CD8-positive, alpha-beta memory T cell (primary cell): Measurements from ENCODE around the gene GNAL. TPM values are rescaled to one million over a fixed set of nuclear protein-coding genes. Genes with fewer than 3 reads are reported as not detected.

Experiments
- CTCF ChIA-PET: fragments of 350-600 bp; sonication (Branson Sonifier 250); formaldehyde crosslinking; loops from one replicate; lab custom pipeline; 2021; ENCODE audit warnings: antibody characterized with exemption; lab: Charles Lee
- POLR2A ChIA-PET: fragments of 350-600 bp; sonication (Branson Sonifier 250); formaldehyde crosslinking; loops from one replicate; lab custom pipeline; 2021; ENCODE audit warnings: antibody characterized with exemption; lab: Charles Lee
- DNase-seq, 5 donors: peaks; one replicate each; pipeline versions ENCODE4 v3.0.0 to v3.0.0-alpha.2; 2020 to 2022; ENCODE audit warnings: mixed read lengths in 1 of 5
- H3K27ac ChIP-seq: one replicate; pipeline ENCODE4 v1.7.0; 2013; ENCODE audit warnings: low read depth, mild to moderate bottlenecking, low read length, moderate library complexity
- H3K27me3 ChIP-seq: 2 replicates; pipeline ENCODE4 v1.7.0; 2013; ENCODE audit warnings: low read length, mild to moderate bottlenecking; ENCODE audit not compliant: insufficient read depth, poor library complexity, severe bottlenecking
- H3K36me3 ChIP-seq: 2 replicates; pipeline ENCODE4 v1.7.0; 2013; ENCODE audit warnings: mild to moderate bottlenecking, low read length, moderate library complexity; ENCODE audit not compliant: insufficient read depth
- H3K4me1 ChIP-seq: 2 replicates; pipeline ENCODE4 v1.7.0; 2013; ENCODE audit warnings: mild to moderate bottlenecking, low read length, moderate library complexity; ENCODE audit not compliant: insufficient read depth
- H3K4me3 ChIP-seq: 2 replicates; pipeline ENCODE4 v1.7.0; 2013; ENCODE audit warnings: mild to moderate bottlenecking, low read length
- H3K9me3 ChIP-seq: 2 replicates; pipeline ENCODE4 v1.7.0; 2013; ENCODE audit warnings: mild to moderate bottlenecking, low read length
- H3K27ac Mint-ChIP-seq, 8 donors: one replicate each; pipeline ENCODE4 v1.8.0; 2020 to 2021; ENCODE audit warnings: mixed read lengths in 8 of 8, mild to moderate bottlenecking in 6 of 8, inconsistent platforms in 3 of 8, moderate library complexity in 3 of 8
- H3K27me3 Mint-ChIP-seq, 2 donors: one replicate each; pipeline ENCODE4 v1.8.0; 2020 to 2021; ENCODE audit warnings: mixed read lengths in 2 of 2, mild to moderate bottlenecking in 1 of 2, moderate library complexity in 1 of 2
- H3K36me3 Mint-ChIP-seq, 3 donors: one replicate each; pipeline ENCODE4 v1.8.0; 2020 to 2021; ENCODE audit warnings: mixed read lengths in 3 of 3, inconsistent platforms in 1 of 3, mild to moderate bottlenecking in 1 of 3
- H3K4me1 Mint-ChIP-seq, 3 donors: one replicate each; pipeline ENCODE4 v1.8.0; 2020 to 2021; ENCODE audit warnings: mixed read lengths in 3 of 3, inconsistent platforms in 1 of 3, mild to moderate bottlenecking in 1 of 3
- H3K4me3 Mint-ChIP-seq, 7 donors: one replicate each; pipeline ENCODE4 v1.8.0; 2020 to 2021; ENCODE audit warnings: mixed read lengths in 7 of 7, mild to moderate bottlenecking in 6 of 7, moderate library complexity in 4 of 7, inconsistent platforms in 2 of 7
- H3K9me3 Mint-ChIP-seq, 5 donors: one replicate each; pipeline ENCODE4 v1.8.0; 2020 to 2022; ENCODE audit warnings: mixed read lengths in 5 of 5, mild to moderate bottlenecking in 3 of 5, moderate library complexity in 2 of 5, inconsistent platforms in 1 of 5
- polyA plus RNA-seq: library from polyadenylated mRNA; unstranded; fragments of 300-500 nt; fragmentation: Illumina TruSeq; gene quantifications from one replicate; pipeline ENCODE4 v1.2.3, GENCODE V29; 2021
- total RNA-seq, 2 experiments: library from RNA; stranded (reverse); gene quantifications; one replicate each; pipeline ENCODE4 v1.2.3, GENCODE V29; 2021

Gene GNAL
- total and polyA plus RNA-seq, 3 experiments from 2014 or later = 0.04 to 0.38 TPM; not detected in 1

- no peaks in the 10 kb centered on the region for H3K4me1 ChIP-seq
- no peaks in the 10 kb centered on the region for H3K9me3 ChIP-seq
- no peaks in the 10 kb centered on the region for H3K4me1 Mint-ChIP-seq
- H3K27me3 Mint-ChIP-seq = peaks cover 0 to 5% of the 10 kb centered on the region in 2 donors
- no peaks in the 10 kb centered on the region for H3K9me3 Mint-ChIP-seq
- no peak for DNase-seq
- H3K36me3 Mint-ChIP-seq = no peaks in the 10 kb centered on the region
- H3K27ac Mint-ChIP-seq = no peak overlapping the region
- no peaks in the 10 kb centered on the region for H3K36me3 ChIP-seq
- ChIA-PET POLR2A (no interaction called here), CTCF (interaction anchor here (1.4 kb wide), 1 partner anchor 14 kb away, joined by 4 read pairs; no protein-coding TSS in a partner anchor)
- H3K27me3 ChIP-seq = no peaks in the 10 kb centered on the region
- no peak overlapping the region for H3K27ac ChIP-seq
- H3K4me3 ChIP-seq = no peak overlapping the region
- no peak overlapping the region for H3K4me3 Mint-ChIP-seq
Measured at GRCh38 chr18:11840493-11840892, 151.4 kb downstream of the GNAL start.

GRCh38 chr18:11842562-11842961 is 153.5 kb downstream of the GNAL start:
- no peaks in the 10 kb centered on the region for H3K9me3 ChIP-seq
- CTCF ChIA-PET = no interaction called here
- H3K27ac ChIP-seq = no peak overlapping the region
- Mint-ChIP-seq H3K27me3 (peaks cover 0 to 5% of the 10 kb centered on the region in 2 donors), H3K27ac (no peak overlapping the region), H3K4me1 (no peaks in the 10 kb centered on the region), H3K4me3 (no peak overlapping the region), H3K9me3 (no peaks in the 10 kb centered on the region), H3K36me3 (no peaks in the 10 kb centered on the region)
- H3K4me1 ChIP-seq = no peaks in the 10 kb centered on the region
- no peak overlapping the region for H3K4me3 ChIP-seq
- no peaks in the 10 kb centered on the region for H3K27me3 ChIP-seq
- H3K36me3 ChIP-seq = no peaks in the 10 kb centered on the region
- POLR2A ChIA-PET = no interaction called here
- no peak for DNase-seq

- Mint-ChIP-seq H3K4me1 (peaks cover 0 to 10% (median 2%) of the 10 kb centered on the region in 3 donors), H3K9me3 (no peaks in the 10 kb centered on the region), H3K27me3 (peaks cover 0 to 2% of the 10 kb centered on the region in 2 donors), H3K4me3 (no peak overlapping the region), H3K27ac (peak overlapping the region in 1 of 8 donors; percentile 49), H3K36me3 (no peaks in the 10 kb centered on the region)
- ChIA-PET POLR2A (no interaction called here), CTCF (interaction anchor here (1.5 kb wide), 1 partner anchor 93 kb away, joined by 3 read pairs; no protein-coding TSS in a partner anchor)
- no peaks in the 10 kb centered on the region for H3K27me3 ChIP-seq
- no peaks in the 10 kb centered on the region for H3K36me3 ChIP-seq
- H3K9me3 ChIP-seq = no peaks in the 10 kb centered on the region
- H3K4me3 ChIP-seq = no peak overlapping the region
- H3K27ac ChIP-seq = no peak overlapping the region
- no peaks in the 10 kb centered on the region for H3K4me1 ChIP-seq
- DNase-seq = no peak
Measured at GRCh38 chr18:11844436-11844835, 155.4 kb downstream of the GNAL start.

- peaks cover 0 to 2% of the 10 kb centered on the region in 2 donors for H3K27me3 Mint-ChIP-seq
- POLR2A ChIA-PET = no interaction called here
- peaks cover 10 to 23% (median 11%) of the 10 kb centered on the region in 3 donors for H3K4me1 Mint-ChIP-seq
- no peaks in the 10 kb centered on the region for H3K9me3 ChIP-seq
- H3K4me1 ChIP-seq = peaks cover 5% of the 10 kb centered on the region
- H3K27ac ChIP-seq = no peak overlapping the region
- no peak overlapping the region for H3K4me3 ChIP-seq
- no peak overlapping the region for H3K4me3 Mint-ChIP-seq
- no peaks in the 10 kb centered on the region for H3K36me3 ChIP-seq
- H3K27ac Mint-ChIP-seq = peak overlapping the region in 1 of 8 donors; percentile 59
- CTCF ChIA-PET = interaction anchor here (1.5 kb wide), 1 partner anchor 92 kb away, joined by 3 read pairs; no protein-coding TSS in a partner anchor
- no peaks in the 10 kb centered on the region for H3K9me3 Mint-ChIP-seq
- H3K36me3 Mint-ChIP-seq = peaks cover 0 to 2% (median 0%) of the 10 kb centered on the region in 3 donors
- DNase-seq = no peak
- no peaks in the 10 kb centered on the region for H3K27me3 ChIP-seq
Measured at GRCh38 chr18:11845654-11846053, 156.6 kb downstream of the GNAL start.

GRCh38 chr18:11847811-11848210 is 158.7 kb downstream of the GNAL start:
- CTCF ChIA-PET = no interaction called here
- H3K36me3 ChIP-seq = no peaks in the 10 kb centered on the region
- peaks cover 0 to 3% of the 10 kb centered on the region in 2 donors for H3K27me3 Mint-ChIP-seq
- H3K36me3 Mint-ChIP-seq = peaks cover 0 to 15% (median 0%) of the 10 kb centered on the region in 3 donors
- no peaks in the 10 kb centered on the region for H3K9me3 ChIP-seq
- no peaks in the 10 kb centered on the region for H3K27me3 ChIP-seq
- peaks cover 14% of the 10 kb centered on the region for H3K4me1 ChIP-seq
- H3K4me1 Mint-ChIP-seq = peaks cover 25 to 38% (median 29%) of the 10 kb centered on the region in 3 donors
- POLR2A ChIA-PET = no interaction called here
- no peaks in the 10 kb centered on the region for H3K9me3 Mint-ChIP-seq
- H3K4me3 Mint-ChIP-seq = peak overlapping the region in 1 of 7 donors; percentile 79
- no peak overlapping the region for H3K4me3 ChIP-seq
- H3K27ac ChIP-seq = no peak overlapping the region
- no peak for DNase-seq
- peak overlapping the region; percentile 0 to 84 (median 26) for H3K27ac Mint-ChIP-seq

GRCh38 chr18:11849279-11849678 is 160.2 kb downstream of the GNAL start:
- ChIA-PET CTCF (no interaction called here), POLR2A (interaction anchor here (0.6 to 2.0 kb wide), 2 partner anchors 59 to 97 kb away, joined by 3 to 5 read pairs; partner anchors contain the start of gene MPPE1)
- H3K27me3 ChIP-seq = no peaks in the 10 kb centered on the region

GRCh38 chr18:11849841-11850634 is 161.0 kb downstream of the GNAL start:
- Mint-ChIP-seq H3K27me3 (peaks cover 0 to 3% of the 10 kb centered on the region in 2 donors), H3K4me1 (peaks cover 34 to 60% (median 49%) of the 10 kb centered on the region in 3 donors), H3K4me3 (peak overlapping the region; percentile 99 to 100 (median 100)), H3K36me3 (peaks cover 0 to 25% (median 0%) of the 10 kb centered on the region in 3 donors), H3K9me3 (no peaks in the 10 kb centered on the region), H3K27ac (peak overlapping the region; percentile 97 to 100 (median 100))
- CTCF ChIA-PET = no interaction called here
- no peaks in the 10 kb centered on the region for H3K36me3 ChIP-seq
- no peaks in the 10 kb centered on the region for H3K27me3 ChIP-seq
- H3K4me1 ChIP-seq = peaks cover 22% of the 10 kb centered on the region
- H3K9me3 ChIP-seq = no peaks in the 10 kb centered on the region
- H3K4me3 ChIP-seq = peak overlapping the region; percentile 99
- POLR2A ChIA-PET = interaction anchor here (0.5 to 2.0 kb wide), 5 partner anchors 59 to 1882 kb away, joined by 3 to 5 read pairs (median 3); partner anchors contain the start of genes MPPE1 and PRELID3A
- peak overlapping the region; percentile 97 for H3K27ac ChIP-seq
- DNase-seq = peak; percentile 58 to 76 (median 72)

More at GRCh38 chr18:11849279-11849678, 160.2 kb downstream of the GNAL start:
- no peaks in the 10 kb centered on the region for H3K9me3 ChIP-seq
- H3K4me3 ChIP-seq = no peak overlapping the region
- peaks cover 32 to 53% (median 41%) of the 10 kb centered on the region in 3 donors for H3K4me1 Mint-ChIP-seq
- peaks cover 22% of the 10 kb centered on the region for H3K4me1 ChIP-seq
- peaks cover 0 to 3% of the 10 kb centered on the region in 2 donors for H3K27me3 Mint-ChIP-seq
- DNase-seq = no peak
- no peaks in the 10 kb centered on the region for H3K9me3 Mint-ChIP-seq
- H3K36me3 Mint-ChIP-seq = peaks cover 0 to 21% (median 0%) of the 10 kb centered on the region in 3 donors
- H3K4me3 Mint-ChIP-seq = peak overlapping the region in 6 of 7 donors; percentile 11 to 100 (median 78)
- peak overlapping the region in 6 of 8 donors; percentile 97 to 100 (median 100) for H3K27ac Mint-ChIP-seq
- no peaks in the 10 kb centered on the region for H3K36me3 ChIP-seq
- no peak overlapping the region for H3K27ac ChIP-seq

- H3K27ac Mint-ChIP-seq = peak overlapping the region; percentile 97 to 100 (median 100)
- CTCF ChIA-PET = interaction anchor here (1.6 kb wide), 1 partner anchor 189 kb away, joined by 3 read pairs; no protein-coding TSS in a partner anchor
- DNase-seq = no peak
Measured at GRCh38 chr18:11850821-11851145, 161.7 kb downstream of the GNAL start.

More at GRCh38 chr18:11850821-11851145, 161.7 kb downstream of the GNAL start:
- peak overlapping the region; percentile 99 to 100 (median 100) for H3K4me3 Mint-ChIP-seq
- no peaks in the 10 kb centered on the region for H3K9me3 ChIP-seq
- peak overlapping the region; percentile 99 for H3K4me3 ChIP-seq
- peaks cover 22% of the 10 kb centered on the region for H3K4me1 ChIP-seq
- peaks cover 0 to 30% (median 0%) of the 10 kb centered on the region in 3 donors for H3K36me3 Mint-ChIP-seq
- H3K27me3 Mint-ChIP-seq = peaks cover 0 to 3% of the 10 kb centered on the region in 2 donors
- H3K9me3 Mint-ChIP-seq = no peaks in the 10 kb centered on the region
- POLR2A ChIA-PET = interaction anchor here (0.5 to 2.0 kb wide), 4 partner anchors 58 to 1882 kb away, joined by 3 to 5 read pairs (median 4); partner anchors contain the start of genes MPPE1 and PRELID3A
- peaks cover 34 to 64% (median 54%) of the 10 kb centered on the region in 3 donors for H3K4me1 Mint-ChIP-seq
- H3K27me3 ChIP-seq = no peaks in the 10 kb centered on the region
- peak overlapping the region; percentile 97 for H3K27ac ChIP-seq
- H3K36me3 ChIP-seq = no peaks in the 10 kb centered on the region
